ENCODE results near the gene UNK.
A peak's percentile ranks its signal among the peaks of the same experiment; 100 is the strongest.

- TF ChIP-seq, protein P1, sequence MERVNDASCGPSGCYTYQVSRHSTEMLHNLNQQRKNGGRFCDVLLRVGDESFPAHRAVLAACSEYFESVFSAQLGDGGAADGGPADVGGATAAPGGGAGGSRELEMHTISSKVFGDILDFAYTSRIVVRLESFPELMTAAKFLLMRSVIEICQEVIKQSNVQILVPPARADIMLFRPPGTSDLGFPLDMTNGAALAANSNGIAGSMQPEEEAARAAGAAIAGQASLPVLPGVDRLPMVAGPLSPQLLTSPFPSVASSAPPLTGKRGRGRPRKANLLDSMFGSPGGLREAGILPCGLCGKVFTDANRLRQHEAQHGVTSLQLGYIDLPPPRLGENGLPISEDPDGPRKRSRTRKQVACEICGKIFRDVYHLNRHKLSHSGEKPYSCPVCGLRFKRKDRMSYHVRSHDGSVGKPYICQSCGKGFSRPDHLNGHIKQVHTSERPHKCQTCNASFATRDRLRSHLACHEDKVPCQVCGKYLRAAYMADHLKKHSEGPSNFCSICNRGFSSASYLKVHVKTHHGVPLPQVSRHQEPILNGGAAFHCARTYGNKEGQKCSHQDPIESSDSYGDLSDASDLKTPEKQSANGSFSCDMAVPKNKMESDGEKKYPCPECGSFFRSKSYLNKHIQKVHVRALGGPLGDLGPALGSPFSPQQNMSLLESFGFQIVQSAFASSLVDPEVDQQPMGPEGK (CRISPR knock-in tag; IDR thresholded peaks at IDR 0.05; ENCODE audit: borderline replicate concordance) = 0 out of 2 replicates have a peak, but pooled peaks have one; percentile 24
- no peak for TF ChIP-seq PPARA (CRISPR knock-in tag; IDR thresholded peaks at IDR 0.05; ENCODE audit: borderline replicate concordance)
- TF ChIP-seq ZNF8 (CRISPR knock-in tag; IDR thresholded peaks at IDR 0.05) = 0 out of 2 replicates have a peak, but pooled peaks have one; percentile 21
- TF ChIP-seq ZFP30 (CRISPR knock-in tag; IDR thresholded peaks at IDR 0.05) = no peak; the same call in none of the 2 replicates
- TF ChIP-seq TSHZ2 (CRISPR knock-in tag; IDR thresholded peaks at IDR 0.05) = no peak
- peak; percentile 54 for TF ChIP-seq CREB5 (CRISPR knock-in tag; IDR thresholded peaks at IDR 0.05; ENCODE audit: low read depth)
- TF ChIP-seq ARNTL (CRISPR knock-in tag; IDR thresholded peaks at IDR 0.05; ENCODE audit: borderline replicate concordance, low read depth) = no peak; the same call in 1 of the 2 replicates
- TF ChIP-seq TOX (CRISPR knock-in tag; IDR thresholded peaks at IDR 0.05; ENCODE audit: borderline replicate concordance) = peak; percentile 10; the same call in 1 of the 2 replicates
- no peak for TF ChIP-seq ZFP3 (CRISPR knock-in tag; IDR thresholded peaks at IDR 0.05)
- no peak for TF ChIP-seq ZNF70 (CRISPR knock-in tag; IDR thresholded peaks at IDR 0.05)
- TF ChIP-seq SNAI2 (CRISPR knock-in tag; IDR thresholded peaks at IDR 0.05) = no peak
- no peak for TF ChIP-seq ESRRG (CRISPR knock-in tag; IDR thresholded peaks at IDR 0.05)
- no peak for TF ChIP-seq ISL1 (CRISPR knock-in tag; IDR thresholded peaks at IDR 0.05)
- TF ChIP-seq RARB (CRISPR knock-in tag; IDR thresholded peaks at IDR 0.05) = peak; percentile 73
These were observed 7.2 kb upstream of the UNK start for GRCh38 chr17:75777296-75777922.

All from SK-N-SH treated with all-trans-retinoic acid at 6 μM for 48 hours (cell line).